Upper lobe of left lung (tissue), 6 donors: ENCODE results near the gene CEP72. TPM values are rescaled to one million over a fixed set of nuclear protein-coding genes. Genes with fewer than 3 reads are reported as not detected.
A peak's percentile ranks its signal among the peaks of the same experiment; 100 is the strongest.
"Not testable (repeated sequence)": the region's sequence is repeated elsewhere in the genome, so short reads cannot be mapped to it uniquely, and the experiment has no call there.

Experiments
- ATAC-seq, 2 donors: fragments of 200-7000 bp; cut with Tn5 transposase; one replicate each; pipeline ENCODE4 v1.9.1; 2022; ENCODE audit warnings: mild to moderate bottlenecking in 2 of 2, moderate library complexity in 2 of 2; ENCODE audit not compliant: low FRiP score in 2 of 2
- DNase-seq, 2 donors: peaks; one replicate each; pipeline ENCODE4 v3.0.0-alpha.2; 2019 to 2020
- H3K27ac ChIP-seq, 4 donors: fragments of 200-600 bp; sonication (generic); one replicate each; pipeline ENCODE4 v1.5.1; 2016 to 2019
- H3K27me3 ChIP-seq, 4 donors: fragments of 200-600 bp; sonication (generic); one replicate each; pipeline ENCODE4 v1.5.1; 2017 to 2019
- H3K36me3 ChIP-seq, 4 donors: fragments of 200-600 bp; sonication (generic); one replicate each; pipeline ENCODE4 v1.5.1; 2016 to 2019
- H3K4me1 ChIP-seq, 4 donors: fragments of 200-600 bp; sonication (generic); one replicate each; pipeline ENCODE4 v1.5.1; 2018 to 2019
- H3K4me3 ChIP-seq, 4 donors: fragments of 200-600 bp; sonication (generic); one replicate each; pipeline ENCODE4 v1.5.1; 2017 to 2019; ENCODE audit warnings: mild to moderate bottlenecking in 2 of 4, moderate library complexity in 1 of 4
- H3K9me3 ChIP-seq, 4 donors: fragments of 200-600 bp; sonication (generic); one replicate each; pipeline ENCODE4 v1.5.1; 2018 to 2019
- EP300 ChIP-seq, 4 donors: sonication (generic); formaldehyde crosslinking; IDR thresholded peaks; one replicate each; pipeline ENCODE4 v1.5.1; 2017; ENCODE audit warnings: antibody characterized with exemption in 4 of 4, control low read depth in 2 of 4
- POLR2A ChIP-seq, 4 donors: fragments of 450-650 bp; IDR thresholded peaks; one replicate each; pipeline ENCODE4 v1.5.1; 2016 to 2017; ENCODE audit warnings: antibody characterized with exemption in 4 of 4, mild to moderate bottlenecking in 2 of 4
- POLR2AphosphoS5 ChIP-seq, 2 donors: sonication (generic); formaldehyde crosslinking; IDR thresholded peaks; one replicate each; pipeline ENCODE4 v1.5.1; 2017; ENCODE audit warnings: antibody characterized with exemption in 2 of 2
- WGBS, 2 donors: methylation state at CpG; one replicate each; pipeline ENCODE4 v1.1.5; 2017 to 2018; 5-methylcytosine and 5-hydroxymethylcytosine counted together
- total RNA-seq, 6 donors: library from RNA; depleted of rRNA in 4 of 6; stranded (reverse); fragments of >200 nt in 4 of 6; gene quantifications; one replicate each; pipeline versions ENCODE4 v1.1.0 to v1.2.1, GENCODE V29; 2016 to 2021
- TF ChIP-seq, protein P1 (sequence below), 6 experiments: fragments of 450-650 bp in 4 of 6; fragments of 200-600 bp in 2 of 6; sonication (generic) in 2 of 6; IDR thresholded peaks; one replicate each; pipeline ENCODE4 v1.5.1; 2016 to 2019; ENCODE audit warnings: antibody characterized with exemption in 6 of 6
- donor health status: DM: no; HTN: no; CAD: no; lungs with moderate emphysema.
- donor health status: DM: no; HTN: yes; CAD: no; lungs with severe emphysema.

The CEP72 gene
- total RNA-seq, 6 donors from 2014 or later, result 6.8 to 21.0 (median 9.4) TPM

DNA sequence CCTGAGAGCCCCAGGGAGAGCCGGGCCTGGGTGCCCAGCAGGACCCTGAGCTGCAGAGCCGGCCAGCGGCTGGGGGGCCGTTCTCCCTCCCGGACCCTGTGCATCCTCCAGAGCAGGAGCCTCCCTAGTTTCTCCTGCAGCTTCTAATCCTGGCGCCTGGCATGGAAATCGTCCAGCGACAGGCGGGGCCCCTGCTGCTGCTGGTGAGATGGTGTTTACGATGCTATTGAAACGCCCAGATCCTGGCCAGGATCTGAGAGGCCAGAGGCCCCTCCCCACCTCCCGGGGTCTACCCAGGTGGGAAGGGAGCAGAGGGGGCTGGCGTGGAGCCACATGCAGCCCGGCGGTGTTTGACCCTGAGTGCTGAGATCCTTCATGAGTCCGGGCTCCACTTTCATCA is 38.2 kb upstream of the CEP72 start:
- TF ChIP-seq POLR2AphosphoS5 (IDR thresholded peaks at IDR 0.05) (no peak), EP300 (IDR thresholded peaks at IDR 0.05) (no peak), POLR2A (IDR thresholded peaks at IDR 0.05) (no peak)
- TF ChIP-seq, protein P1, sequence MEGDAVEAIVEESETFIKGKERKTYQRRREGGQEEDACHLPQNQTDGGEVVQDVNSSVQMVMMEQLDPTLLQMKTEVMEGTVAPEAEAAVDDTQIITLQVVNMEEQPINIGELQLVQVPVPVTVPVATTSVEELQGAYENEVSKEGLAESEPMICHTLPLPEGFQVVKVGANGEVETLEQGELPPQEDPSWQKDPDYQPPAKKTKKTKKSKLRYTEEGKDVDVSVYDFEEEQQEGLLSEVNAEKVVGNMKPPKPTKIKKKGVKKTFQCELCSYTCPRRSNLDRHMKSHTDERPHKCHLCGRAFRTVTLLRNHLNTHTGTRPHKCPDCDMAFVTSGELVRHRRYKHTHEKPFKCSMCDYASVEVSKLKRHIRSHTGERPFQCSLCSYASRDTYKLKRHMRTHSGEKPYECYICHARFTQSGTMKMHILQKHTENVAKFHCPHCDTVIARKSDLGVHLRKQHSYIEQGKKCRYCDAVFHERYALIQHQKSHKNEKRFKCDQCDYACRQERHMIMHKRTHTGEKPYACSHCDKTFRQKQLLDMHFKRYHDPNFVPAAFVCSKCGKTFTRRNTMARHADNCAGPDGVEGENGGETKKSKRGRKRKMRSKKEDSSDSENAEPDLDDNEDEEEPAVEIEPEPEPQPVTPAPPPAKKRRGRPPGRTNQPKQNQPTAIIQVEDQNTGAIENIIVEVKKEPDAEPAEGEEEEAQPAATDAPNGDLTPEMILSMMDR (IDR thresholded peaks at IDR 0.05), result no peak
- 45 to 48% methylated on average over 12 to 16 of the region's 16 CpGs for WGBS, 2 donors
- ATAC-seq (no peak), DNase-seq (peak in 1 of 2 donors; percentile 68)
- Histone ChIP-seq H3K4me1 (no peaks in the 10 kb centered on the region), H3K27ac (no peak overlapping the region), H3K36me3 (no peaks in the 10 kb centered on the region), H3K4me3 (no peak overlapping the region), H3K9me3 (peaks cover 0 to 20% (median 6%) of the 10 kb centered on the region in 4 donors), H3K27me3 (no peaks in the 10 kb centered on the region)

DNA sequence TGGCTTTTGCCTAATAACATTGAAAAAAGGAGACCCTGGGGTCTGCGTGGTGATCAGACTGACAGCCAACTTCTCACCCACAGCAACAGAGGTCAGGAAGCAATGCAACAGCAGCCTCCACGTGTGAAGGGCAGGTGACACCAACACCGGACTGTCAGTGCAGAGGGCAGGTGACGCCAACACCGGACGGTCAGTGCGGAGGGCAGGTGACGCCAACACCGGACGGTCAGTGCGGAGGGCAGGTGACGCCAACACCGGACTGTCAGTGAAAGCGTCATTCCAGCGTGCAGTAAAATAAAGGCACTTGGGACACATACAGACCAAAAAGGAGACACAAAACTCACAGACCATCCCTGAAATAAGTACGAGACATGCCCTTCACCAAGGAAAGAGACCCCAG is 37.2 kb upstream of the CEP72 start:
- 87 to 88% methylated on average over 16 of the region's 16 CpGs for WGBS, 2 donors
- TF ChIP-seq EP300 (IDR thresholded peaks at IDR 0.05) (no peak), POLR2AphosphoS5 (IDR thresholded peaks at IDR 0.05) (no peak), POLR2A (IDR thresholded peaks at IDR 0.05) (no peak)
- TF ChIP-seq, protein P1 (IDR thresholded peaks at IDR 0.05), result no peak
- H3K4me3 ChIP-seq, result no peak overlapping the region
- H3K27me3 ChIP-seq, result peaks cover 0 to 6% (median 0%) of the 10 kb centered on the region in 4 donors
- H3K27ac ChIP-seq, result no peak overlapping the region
- no peaks in the 10 kb centered on the region for H3K4me1 ChIP-seq
- H3K36me3 ChIP-seq, result no peaks in the 10 kb centered on the region
- H3K9me3 ChIP-seq, result peaks cover 0 to 20% (median 6%) of the 10 kb centered on the region in 4 donors
- DNase-seq (no peak), ATAC-seq (no peak)

DNA sequence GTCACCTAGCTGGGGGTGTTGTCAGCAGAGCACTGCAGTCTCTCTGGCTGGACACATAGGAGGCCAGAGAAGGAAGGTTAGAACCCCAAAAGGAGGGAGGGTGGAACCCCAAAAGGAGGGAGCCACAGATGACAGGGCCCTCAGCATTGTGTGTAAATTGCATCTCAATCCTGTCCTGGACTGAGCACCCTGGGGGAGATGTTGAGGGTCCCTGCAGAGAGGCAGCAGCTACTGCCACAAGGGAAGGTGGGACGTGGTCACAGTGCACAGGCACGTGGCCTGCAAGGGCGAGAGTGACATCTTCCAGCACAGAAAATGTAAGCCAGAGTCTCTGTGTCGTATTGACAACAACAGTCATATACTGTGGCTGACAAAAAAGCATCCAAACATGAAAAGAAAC is 36.5 kb upstream of the CEP72 start:
- DNase-seq (no peak), ATAC-seq (no peak)
- no peak overlapping the region for H3K27ac ChIP-seq
- H3K9me3 ChIP-seq, result peaks cover 0 to 20% (median 6%) of the 10 kb centered on the region in 4 donors
- WGBS, 2 donors, result 61 to 76% methylated on average over 4 of the region's 4 CpGs
- TF ChIP-seq POLR2A (IDR thresholded peaks at IDR 0.05), result no peak
- TF ChIP-seq EP300 (IDR thresholded peaks at IDR 0.05), result no peak
- TF ChIP-seq, protein P1 (IDR thresholded peaks at IDR 0.05), result no peak
- TF ChIP-seq POLR2AphosphoS5 (IDR thresholded peaks at IDR 0.05), result no peak
- no peak overlapping the region for H3K4me3 ChIP-seq
- peaks cover 0 to 7% (median 0%) of the 10 kb centered on the region in 4 donors for H3K27me3 ChIP-seq
- H3K36me3 ChIP-seq, result no peaks in the 10 kb centered on the region
- no peaks in the 10 kb centered on the region for H3K4me1 ChIP-seq

DNA sequence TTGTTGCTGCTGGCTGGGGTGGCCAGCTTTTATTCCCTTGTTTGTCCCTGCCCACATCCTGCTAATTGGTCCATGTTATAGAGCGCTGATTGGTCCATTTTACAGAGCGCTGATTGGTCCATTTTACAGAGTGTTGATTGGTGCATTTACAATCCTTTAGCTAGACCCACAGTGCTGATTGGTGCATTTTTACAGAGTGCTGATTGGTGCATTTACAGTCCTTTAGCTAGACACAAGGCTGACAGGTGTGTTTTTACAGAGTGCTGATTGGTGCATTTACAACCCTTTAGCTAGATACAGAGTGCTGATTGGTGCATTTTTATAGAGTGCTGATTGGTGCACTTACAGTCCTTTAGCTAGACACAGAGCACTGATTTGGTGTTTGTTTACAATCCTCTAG is 34.9 kb upstream of the CEP72 start:
- peaks cover 0 to 20% (median 6%) of the 10 kb centered on the region in 4 donors for H3K9me3 ChIP-seq
- not testable (repeated sequence) for H3K27me3 ChIP-seq, H3K36me3 ChIP-seq, H3K4me3 ChIP-seq, H3K27ac ChIP-seq, DNase-seq, H3K4me1 ChIP-seq, ATAC-seq
- WGBS, 2 donors, result 91 to 94% methylated on average over 2 of the region's 2 CpGs

DNA sequence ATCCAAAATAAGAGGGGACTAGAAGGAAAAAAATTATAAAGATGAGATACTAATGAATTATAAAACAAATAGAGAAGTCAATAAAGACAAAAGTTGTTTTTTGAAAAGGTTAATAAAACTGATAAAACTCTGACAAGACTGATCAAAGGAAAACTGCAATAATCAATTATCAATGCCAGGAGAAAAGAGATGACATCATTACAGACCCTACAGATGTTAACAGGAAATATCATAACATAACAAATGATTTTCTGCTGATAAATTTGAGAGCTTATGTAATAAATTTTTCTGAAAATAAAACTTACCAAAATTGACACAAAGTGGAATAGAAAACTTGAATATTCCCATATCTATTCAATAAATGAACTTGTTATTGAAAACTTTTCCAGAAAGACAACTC is 34.3 kb upstream of the CEP72 start:
- ATAC-seq (no peak), DNase-seq (no peak)
- TF ChIP-seq POLR2A (IDR thresholded peaks at IDR 0.05) (no peak), POLR2AphosphoS5 (IDR thresholded peaks at IDR 0.05) (no peak), EP300 (IDR thresholded peaks at IDR 0.05) (no peak)
- TF ChIP-seq, protein P1 (IDR thresholded peaks at IDR 0.05), result no peak
- H3K4me1 ChIP-seq, result no peaks in the 10 kb centered on the region
- no peak overlapping the region for H3K4me3 ChIP-seq
- no peaks in the 10 kb centered on the region for H3K36me3 ChIP-seq
- no peak overlapping the region for H3K27ac ChIP-seq
- H3K27me3 ChIP-seq, result peaks cover 0 to 7% (median 0%) of the 10 kb centered on the region in 4 donors
- H3K9me3 ChIP-seq, result peaks cover 0 to 20% (median 6%) of the 10 kb centered on the region in 4 donors
